H9 (cell line): ENCODE measurements around the gene RNF103. TPM values are rescaled to one million over a fixed set of nuclear protein-coding genes. Genes with fewer than 3 reads are reported as not detected.
"Not testable (repeated sequence)": the region's sequence is repeated elsewhere in the genome, so short reads cannot be mapped to it uniquely, and the experiment has no call there.

Experiments
- DNase-seq: peaks from one replicate; pipeline ENCODE4 v3.0.0-alpha.2; 2017
- H2AFZ ChIP-seq: one replicate; pipeline ENCODE4 v1.6.1; 2013; ENCODE audit warnings: mild to moderate bottlenecking, low read length, control low read depth, moderate library complexity
- H2AK5ac ChIP-seq: 2 replicates; pipeline ENCODE4 v1.6.1; 2013; ENCODE audit warnings: low read length, control low read depth, mixed read lengths; ENCODE audit not compliant: insufficient read length
- H2BK120ac ChIP-seq: one replicate; pipeline ENCODE4 v1.6.1; 2013; ENCODE audit warnings: low read depth, mild to moderate bottlenecking, low read length, control low read depth, inconsistent platforms; ENCODE audit not compliant: poor library complexity, severe bottlenecking
- H2BK12ac ChIP-seq: 2 replicates; pipeline ENCODE4 v1.6.1; 2013; ENCODE audit warnings: low read length, control low read depth, mixed read lengths, low read depth; ENCODE audit not compliant: insufficient read length
- H2BK15ac ChIP-seq: 2 replicates; pipeline ENCODE4 v1.6.1; 2013; ENCODE audit warnings: low read depth, low read length, control low read depth
- H2BK20ac ChIP-seq: one replicate; pipeline ENCODE4 v1.6.1; 2013; ENCODE audit warnings: low read depth, mild to moderate bottlenecking, low read length, control low read depth, inconsistent platforms; ENCODE audit not compliant: poor library complexity, severe bottlenecking
- H2BK5ac ChIP-seq: 2 replicates; pipeline ENCODE4 v1.6.1; 2013; ENCODE audit warnings: low read length, control low read depth, mixed read lengths; ENCODE audit not compliant: insufficient read length
- H3K14ac ChIP-seq: 2 replicates; pipeline ENCODE4 v1.6.1; 2013; ENCODE audit warnings: low read length, control low read depth; ENCODE audit not compliant: insufficient read depth
- H3K18ac ChIP-seq: 2 replicates; pipeline ENCODE4 v1.6.1; 2013; ENCODE audit warnings: low read depth, mild to moderate bottlenecking, mixed read lengths, low read length, control low read depth; ENCODE audit not compliant: insufficient read length
- H3K23ac ChIP-seq: 2 replicates; pipeline ENCODE4 v1.6.1; 2013; ENCODE audit warnings: low read length, control low read depth, mixed read lengths, low read depth; ENCODE audit not compliant: insufficient read length
- H3K23me2 ChIP-seq: 2 replicates; pipeline ENCODE4 v1.6.1; 2013; ENCODE audit warnings: low read depth, mild to moderate bottlenecking, mixed read lengths, low read length, control low read depth; ENCODE audit not compliant: insufficient read length, poor library complexity, severe bottlenecking
- H3K27ac ChIP-seq: 2 replicates; pipeline ENCODE4 v1.5.1; 2013; ENCODE audit warnings: low read length, control low read depth, mixed read lengths, low read depth; ENCODE audit not compliant: insufficient read length
- H3K27me3 ChIP-seq: 2 replicates; pipeline ENCODE4 v1.6.1; 2013; ENCODE audit warnings: low read length, control low read depth, inconsistent platforms; ENCODE audit not compliant: insufficient read depth
- H3K4ac ChIP-seq: 2 replicates; pipeline ENCODE4 v1.6.1; 2013; ENCODE audit warnings: low read depth, mild to moderate bottlenecking, control low read depth, inconsistent platforms, low read length, moderate library complexity
- H3K4me1 ChIP-seq: 2 replicates; pipeline ENCODE4 v1.6.1; 2013; ENCODE audit warnings: low read length, control low read depth, inconsistent platforms; ENCODE audit not compliant: insufficient read depth
- H3K4me2 ChIP-seq: 2 replicates; pipeline ENCODE4 v1.6.1; 2013; ENCODE audit warnings: low read length, control low read depth, mixed read lengths; ENCODE audit not compliant: insufficient read length, insufficient read depth
- H3K56ac ChIP-seq: 2 replicates; pipeline ENCODE4 v1.6.1; 2013; ENCODE audit warnings: low read depth, mild to moderate bottlenecking, mixed read lengths, low read length, control low read depth; ENCODE audit not compliant: insufficient read length
- H3K79me1 ChIP-seq: 2 replicates; pipeline ENCODE4 v1.6.1; 2013; ENCODE audit warnings: low read depth, mild to moderate bottlenecking, moderate library complexity, low read length, control low read depth, inconsistent platforms; ENCODE audit not compliant: insufficient read depth, poor library complexity, severe bottlenecking
- H3K79me2 ChIP-seq: 2 replicates; pipeline ENCODE4 v1.6.1; 2013; ENCODE audit warnings: low read length, control low read depth, inconsistent platforms; ENCODE audit not compliant: insufficient read depth
- H3K9ac ChIP-seq: 2 replicates; pipeline ENCODE4 v1.6.1; 2013; ENCODE audit warnings: low read length, control low read depth, mixed read lengths; ENCODE audit not compliant: insufficient read length; ENCODE audit errors: extremely low read depth
- H3K9me3 ChIP-seq: one replicate; pipeline ENCODE4 v1.6.1; 2013; ENCODE audit warnings: low read depth, low read length, inconsistent platforms; ENCODE audit not compliant: control insufficient read depth
- H3T11ph ChIP-seq: one replicate; pipeline ENCODE4 v1.6.1; 2013; ENCODE audit warnings: mild to moderate bottlenecking, low read length, control low read depth, inconsistent platforms
- H4K20me1 ChIP-seq: one replicate; pipeline ENCODE4 v1.6.1; 2013; ENCODE audit not compliant: control insufficient read depth, insufficient read length, insufficient read depth
- H4K5ac ChIP-seq: 2 replicates; pipeline ENCODE4 v1.6.1; 2013; ENCODE audit warnings: low read depth, mild to moderate bottlenecking, mixed read lengths, low read length, control low read depth; ENCODE audit not compliant: insufficient read length
- H4K8ac ChIP-seq: replicated peaks from 2 replicates; pipeline ENCODE4 v1.6.1; 2013; ENCODE audit warnings: low read length, control low read depth, mixed read lengths, low read depth; ENCODE audit not compliant: insufficient read length
- H4K91ac ChIP-seq: 2 replicates; pipeline ENCODE4 v1.6.1; 2013; ENCODE audit warnings: low read depth, mild to moderate bottlenecking, moderate library complexity, mixed read lengths, low read length, control low read depth; ENCODE audit not compliant: insufficient read length
- H3K27ac Mint-ChIP-seq, 3 experiments: 2 replicates in 2 of 3; 3 replicates in 1 of 3; pipeline ENCODE4 v1.8.0; 2020 to 2021; ENCODE audit warnings: mixed read lengths in 3 of 3, mild to moderate bottlenecking in 1 of 3, moderate library complexity in 1 of 3
- H3K27me3 Mint-ChIP-seq: 2 replicates; pipeline ENCODE4 v1.8.0; 2021; ENCODE audit warnings: low read depth, mild to moderate bottlenecking, moderate library complexity, mixed read lengths
- H3K36me3 Mint-ChIP-seq, 3 experiments: 2 replicates in 2 of 3; 3 replicates in 1 of 3; pipeline ENCODE4 v1.8.0; 2020 to 2021; ENCODE audit warnings: low read depth in 3 of 3, mixed read lengths in 3 of 3; ENCODE audit not compliant: insufficient read depth in 1 of 3
- H3K4me1 Mint-ChIP-seq, 2 experiments: 2 replicates each; pipeline ENCODE4 v1.8.0; 2020; ENCODE audit warnings: mixed read lengths in 2 of 2
- H3K4me3 Mint-ChIP-seq, 2 experiments: 2 replicates in 1 of 2; 3 replicates in 1 of 2; pipeline ENCODE4 v1.8.0; 2020 to 2021; ENCODE audit warnings: mild to moderate bottlenecking in 2 of 2, mixed read lengths in 2 of 2, moderate library complexity in 1 of 2
- H3K9me3 Mint-ChIP-seq, 2 experiments: 2 replicates in 1 of 2; 3 replicates in 1 of 2; pipeline ENCODE4 v1.8.0; 2020; ENCODE audit warnings: mild to moderate bottlenecking in 2 of 2, mixed read lengths in 2 of 2, moderate library complexity in 1 of 2
- CTCF ChIP-seq: fragments of 200-600 bp; sonication (generic); conservative IDR thresholded peaks from 3 replicates; pipeline ENCODE4 v1.8.0; 2021; ENCODE audit warnings: antibody characterized with exemption, mild to moderate bottlenecking
- WGBS: extraction: QIAGEN DNeasy Blood & Tissue Kit; methylation state at CpG from one replicate; pipeline ENCODE4 v1.1.7; 2013; ENCODE audit warnings: missing lambda C conversion rate, low lambda C conversion rate, mixed read lengths; ENCODE audit not compliant: insufficient read length; ENCODE audit errors: extremely low coverage; 5-methylcytosine and 5-hydroxymethylcytosine counted together
- total RNA-seq: library from RNA; stranded (reverse); gene quantifications from 2 replicates; pipeline ENCODE4 v1.2.1, GENCODE V29; 2021

The RNF103 gene
- total RNA-seq, 1 experiment from 2014 or later: 7.1 TPM

GRCh38 chr2:86671337-86671981 is 47.8 kb upstream of the RNF103 start:
- Histone ChIP-seq H3K4ac (no peak overlapping the region), H4K20me1 (no peaks in the 10 kb centered on the region), H3K4me2 (no peak overlapping the region), H3K9ac (no peak overlapping the region), H2AK5ac (no peak overlapping the region), H3K23ac (no peak overlapping the region), H4K5ac (no peak overlapping the region), H2BK20ac (no peak overlapping the region), H3K79me2 (no peaks in the 10 kb centered on the region), H2BK12ac (no peak overlapping the region), H3K27me3 (no peaks in the 10 kb centered on the region), H4K8ac (no peak overlapping the region), H3K4me1 (no peaks in the 10 kb centered on the region), H2BK120ac (no peak overlapping the region), H3K14ac (no peak overlapping the region), H3K9me3 (no peaks in the 10 kb centered on the region), H3T11ph (no peak overlapping the region), H3K23me2 (no peaks in the 10 kb centered on the region), H3K56ac (no peak overlapping the region), H3K18ac (no peak overlapping the region), H3K27ac (no peak overlapping the region), H2BK5ac (no peak overlapping the region), H3K79me1 (no peaks in the 10 kb centered on the region), H2AFZ (no peak overlapping the region), H4K91ac (no peak overlapping the region), H2BK15ac (no peak overlapping the region)
- peaks cover 6% of the 10 kb centered on the region for H3K27me3 Mint-ChIP-seq
- no peak overlapping the region for H3K27ac Mint-ChIP-seq
- H3K4me3 Mint-ChIP-seq: no peak overlapping the region
- peaks cover 0 to 4% (median 3%) of the 10 kb centered on the region in 3 experiments; a peak in 3 of 7 replicates for H3K36me3 Mint-ChIP-seq
- no peak for DNase-seq
- H3K4me1 Mint-ChIP-seq: no peaks in the 10 kb centered on the region
- no peak for TF ChIP-seq CTCF
- no CpG with 5 or more reads among the region's 5 CpGs for WGBS
- H3K9me3 Mint-ChIP-seq: peaks cover 18 to 22% of the 10 kb centered on the region in 2 experiments; a peak in 4 of 5 replicates

GRCh38 chr2:86669323-86669722 is 45.7 kb upstream of the RNF103 start:
- H3K4me2 ChIP-seq, H2BK20ac ChIP-seq, H3K27ac Mint-ChIP-seq, H3T11ph ChIP-seq, H3K79me1 ChIP-seq, H3K23me2 ChIP-seq, H2BK5ac ChIP-seq, H4K91ac ChIP-seq, H2AFZ ChIP-seq, H2BK12ac ChIP-seq, H2BK15ac ChIP-seq, H3K14ac ChIP-seq, H4K8ac ChIP-seq, DNase-seq, H3K9ac ChIP-seq, H3K27me3 Mint-ChIP-seq, H3K79me2 ChIP-seq, H2AK5ac ChIP-seq, H3K27ac ChIP-seq, H3K23ac ChIP-seq, H3K4ac ChIP-seq, H3K56ac ChIP-seq, H3K9me3 ChIP-seq, H3K4me1 Mint-ChIP-seq, H4K20me1 ChIP-seq, H3K4me1 ChIP-seq, H4K5ac ChIP-seq, H2BK120ac ChIP-seq, H3K4me3 Mint-ChIP-seq, H3K27me3 ChIP-seq, H3K18ac ChIP-seq: not testable (repeated sequence)
- WGBS: no CpG with 5 or more reads among the region's 5 CpGs
- peaks cover 6 to 10% (median 7%) of the 10 kb centered on the region in 3 experiments; a peak in 6 of 7 replicates for H3K36me3 Mint-ChIP-seq
- H3K9me3 Mint-ChIP-seq: peaks cover 36 to 40% of the 10 kb centered on the region in 2 experiments; a peak in 4 of 5 replicates
